ENCODE measurements around the gene CCDC148. TPM values are rescaled to one million over a fixed set of nuclear protein-coding genes. Genes with fewer than 3 reads are reported as not detected.

CCDC148 gene
- total and polyA plus RNA-seq, 2 experiments from 2014 or later = 1.2 to 1.8 TPM

DNA sequence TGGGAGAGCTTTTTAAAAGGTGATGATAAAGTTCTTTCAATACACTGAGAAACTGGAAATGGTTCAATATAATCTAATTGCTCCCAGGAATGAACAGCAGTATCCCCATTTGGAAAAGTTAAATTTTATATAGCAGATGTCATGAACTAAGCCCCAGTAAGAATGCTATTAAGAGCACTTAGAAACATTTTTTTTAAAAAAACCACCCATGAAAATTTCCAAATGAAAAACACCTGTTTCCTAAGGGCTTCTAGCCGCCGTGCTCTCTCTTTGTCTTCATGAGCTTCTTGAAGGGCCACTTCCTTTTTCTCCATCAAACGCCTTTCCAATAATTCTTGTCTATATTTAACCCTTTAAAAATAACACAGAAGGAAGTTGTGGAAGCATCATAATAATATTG is 277.9 kb downstream of the CCDC148 start (continued):
- TF ChIP-seq, protein P1, sequence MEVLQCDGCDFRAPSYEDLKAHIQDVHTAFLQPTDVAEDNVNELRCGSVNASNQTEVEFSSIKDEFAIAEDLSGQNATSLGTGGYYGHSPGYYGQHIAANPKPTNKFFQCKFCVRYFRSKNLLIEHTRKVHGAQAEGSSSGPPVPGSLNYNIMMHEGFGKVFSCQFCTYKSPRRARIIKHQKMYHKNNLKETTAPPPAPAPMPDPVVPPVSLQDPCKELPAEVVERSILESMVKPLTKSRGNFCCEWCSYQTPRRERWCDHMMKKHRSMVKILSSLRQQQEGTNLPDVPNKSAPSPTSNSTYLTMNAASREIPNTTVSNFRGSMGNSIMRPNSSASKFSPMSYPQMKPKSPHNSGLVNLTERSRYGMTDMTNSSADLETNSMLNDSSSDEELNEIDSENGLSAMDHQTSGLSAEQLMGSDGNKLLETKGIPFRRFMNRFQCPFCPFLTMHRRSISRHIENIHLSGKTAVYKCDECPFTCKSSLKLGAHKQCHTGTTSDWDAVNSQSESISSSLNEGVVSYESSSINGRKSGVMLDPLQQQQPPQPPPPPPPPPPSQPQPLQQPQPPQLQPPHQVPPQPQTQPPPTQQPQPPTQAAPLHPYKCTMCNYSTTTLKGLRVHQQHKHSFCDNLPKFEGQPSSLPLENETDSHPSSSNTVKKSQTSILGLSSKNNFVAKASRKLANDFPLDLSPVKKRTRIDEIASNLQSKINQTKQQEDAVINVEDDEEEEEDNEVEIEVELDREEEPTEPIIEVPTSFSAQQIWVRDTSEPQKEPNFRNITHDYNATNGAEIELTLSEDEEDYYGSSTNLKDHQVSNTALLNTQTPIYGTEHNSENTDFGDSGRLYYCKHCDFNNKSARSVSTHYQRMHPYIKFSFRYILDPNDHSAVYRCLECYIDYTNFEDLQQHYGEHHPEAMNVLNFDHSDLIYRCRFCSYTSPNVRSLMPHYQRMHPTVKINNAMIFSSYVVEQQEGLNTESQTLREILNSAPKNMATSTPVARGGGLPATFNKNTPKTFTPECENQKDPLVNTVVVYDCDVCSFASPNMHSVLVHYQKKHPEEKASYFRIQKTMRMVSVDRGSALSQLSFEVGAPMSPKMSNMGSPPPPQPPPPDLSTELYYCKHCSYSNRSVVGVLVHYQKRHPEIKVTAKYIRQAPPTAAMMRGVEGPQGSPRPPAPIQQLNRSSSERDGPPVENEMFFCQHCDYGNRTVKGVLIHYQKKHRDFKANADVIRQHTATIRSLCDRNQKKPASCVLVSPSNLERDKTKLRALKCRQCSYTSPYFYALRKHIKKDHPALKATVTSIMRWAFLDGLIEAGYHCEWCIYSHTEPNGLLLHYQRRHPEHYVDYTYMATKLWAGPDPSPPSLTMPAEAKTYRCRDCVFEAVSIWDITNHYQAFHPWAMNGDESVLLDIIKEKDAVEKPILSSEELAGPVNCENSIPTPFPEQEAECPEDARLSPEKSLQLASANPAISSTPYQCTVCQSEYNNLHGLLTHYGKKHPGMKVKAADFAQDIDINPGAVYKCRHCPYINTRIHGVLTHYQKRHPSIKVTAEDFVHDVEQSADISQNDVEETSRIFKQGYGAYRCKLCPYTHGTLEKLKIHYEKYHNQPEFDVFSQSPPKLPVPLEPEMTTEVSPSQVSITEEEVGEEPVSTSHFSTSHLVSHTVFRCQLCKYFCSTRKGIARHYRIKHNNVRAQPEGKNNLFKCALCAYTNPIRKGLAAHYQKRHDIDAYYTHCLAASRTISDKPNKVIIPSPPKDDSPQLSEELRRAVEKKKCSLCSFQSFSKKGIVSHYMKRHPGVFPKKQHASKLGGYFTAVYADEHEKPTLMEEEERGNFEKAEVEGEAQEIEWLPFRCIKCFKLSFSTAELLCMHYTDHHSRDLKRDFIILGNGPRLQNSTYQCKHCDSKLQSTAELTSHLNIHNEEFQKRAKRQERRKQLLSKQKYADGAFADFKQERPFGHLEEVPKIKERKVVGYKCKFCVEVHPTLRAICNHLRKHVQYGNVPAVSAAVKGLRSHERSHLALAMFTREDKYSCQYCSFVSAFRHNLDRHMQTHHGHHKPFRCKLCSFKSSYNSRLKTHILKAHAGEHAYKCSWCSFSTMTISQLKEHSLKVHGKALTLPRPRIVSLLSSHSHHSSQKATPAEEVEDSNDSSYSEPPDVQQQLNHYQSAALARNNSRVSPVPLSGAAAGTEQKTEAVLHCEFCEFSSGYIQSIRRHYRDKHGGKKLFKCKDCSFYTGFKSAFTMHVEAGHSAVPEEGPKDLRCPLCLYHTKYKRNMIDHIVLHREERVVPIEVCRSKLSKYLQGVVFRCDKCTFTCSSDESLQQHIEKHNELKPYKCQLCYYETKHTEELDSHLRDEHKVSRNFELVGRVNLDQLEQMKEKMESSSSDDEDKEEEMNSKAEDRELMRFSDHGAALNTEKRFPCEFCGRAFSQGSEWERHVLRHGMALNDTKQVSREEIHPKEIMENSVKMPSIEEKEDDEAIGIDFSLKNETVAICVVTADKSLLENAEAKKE (CRISPR knock-in tag; IDR thresholded peaks at IDR 0.05) = no peak
- TF ChIP-seq, protein P2, sequence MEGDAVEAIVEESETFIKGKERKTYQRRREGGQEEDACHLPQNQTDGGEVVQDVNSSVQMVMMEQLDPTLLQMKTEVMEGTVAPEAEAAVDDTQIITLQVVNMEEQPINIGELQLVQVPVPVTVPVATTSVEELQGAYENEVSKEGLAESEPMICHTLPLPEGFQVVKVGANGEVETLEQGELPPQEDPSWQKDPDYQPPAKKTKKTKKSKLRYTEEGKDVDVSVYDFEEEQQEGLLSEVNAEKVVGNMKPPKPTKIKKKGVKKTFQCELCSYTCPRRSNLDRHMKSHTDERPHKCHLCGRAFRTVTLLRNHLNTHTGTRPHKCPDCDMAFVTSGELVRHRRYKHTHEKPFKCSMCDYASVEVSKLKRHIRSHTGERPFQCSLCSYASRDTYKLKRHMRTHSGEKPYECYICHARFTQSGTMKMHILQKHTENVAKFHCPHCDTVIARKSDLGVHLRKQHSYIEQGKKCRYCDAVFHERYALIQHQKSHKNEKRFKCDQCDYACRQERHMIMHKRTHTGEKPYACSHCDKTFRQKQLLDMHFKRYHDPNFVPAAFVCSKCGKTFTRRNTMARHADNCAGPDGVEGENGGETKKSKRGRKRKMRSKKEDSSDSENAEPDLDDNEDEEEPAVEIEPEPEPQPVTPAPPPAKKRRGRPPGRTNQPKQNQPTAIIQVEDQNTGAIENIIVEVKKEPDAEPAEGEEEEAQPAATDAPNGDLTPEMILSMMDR (conservative IDR thresholded peaks at IDR 0.05; ENCODE audit: low read depth in 2 of 2) = no peak
- no peak for TF ChIP-seq ZNF331 (CRISPR knock-in tag; IDR thresholded peaks at IDR 0.05; ENCODE audit: low read depth)
- no peak for TF ChIP-seq EZH2phosphoT487 (IDR thresholded peaks at IDR 0.05; ENCODE audit: unreplicated experiment)

DNA sequence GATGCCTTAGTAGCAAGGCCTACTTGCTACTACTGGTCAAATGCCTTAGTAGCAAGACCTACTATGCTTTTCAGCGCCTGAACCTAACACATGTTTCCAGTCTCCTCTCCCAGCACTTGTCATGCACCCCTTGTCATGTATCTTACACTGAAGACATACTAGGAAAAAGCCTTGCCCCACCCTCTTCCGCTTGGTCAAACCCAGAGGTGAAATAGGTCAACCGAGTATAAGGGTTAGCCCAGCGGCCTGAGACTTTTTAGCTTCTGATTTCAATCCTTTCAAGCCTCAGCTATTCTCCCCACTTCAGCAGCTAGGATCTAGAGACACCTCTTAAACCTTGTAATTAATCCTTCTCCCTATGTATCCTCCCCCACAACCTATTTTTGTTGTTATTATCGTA is 281.6 kb downstream of the CCDC148 start:
- Mint-ChIP-seq H3K36me3 (ENCODE audit: low read depth) (no peaks in the 10 kb centered on the region), H3K27ac (no peak overlapping the region), H3K4me1 (peaks cover 3% of the 10 kb centered on the region), H3K9me3 (no peaks in the 10 kb centered on the region), H3K4me3 (no peak overlapping the region), H3K27me3 (ENCODE audit: insufficient read depth, low read depth, poor library complexity) (peaks cover 3% of the 10 kb centered on the region)
- ATAC-seq = no peak
- no peak overlapping the region for H3K27ac ChIP-seq (ENCODE audit: low read depth)
- no peaks in the 10 kb centered on the region for H3K27me3 ChIP-seq (ENCODE audit: insufficient read depth)
- no peak overlapping the region for H3K4me2 ChIP-seq
- H3K36me3 ChIP-seq (ENCODE audit: insufficient read depth) = no peaks in the 10 kb centered on the region
- no peaks in the 10 kb centered on the region for H3K9me2 ChIP-seq (ENCODE audit: insufficient read depth)
- no peaks in the 10 kb centered on the region for H3F3A ChIP-seq (replicated peaks; ENCODE audit: low read depth)
- no peaks in the 10 kb centered on the region for H3K79me2 ChIP-seq (replicated peaks; ENCODE audit: insufficient read depth)
- H3K4me3 ChIP-seq = no peak overlapping the region
- 0 out of 2 replicates have a peak, but pooled peaks cover 7% of the 10 kb centered on the region for H3K4me1 ChIP-seq (ENCODE audit: insufficient read depth)
- H2AFZ ChIP-seq = peak overlapping the region; percentile 10; the same call in 1 of the 2 replicates
- no peaks in the 10 kb centered on the region for H4K20me1 ChIP-seq (replicated peaks; ENCODE audit: insufficient read depth)
- DNase-seq (ENCODE audit: low spot score) = no peak
- TF ChIP-seq ZNF114 (CRISPR knock-in tag; IDR thresholded peaks at IDR 0.05) (no peak), STAT1 (IDR thresholded peaks at IDR 0.05; ENCODE audit: unreplicated experiment) (no peak), JUNB (IDR thresholded peaks at IDR 0.05; ENCODE audit: unreplicated experiment) (no peak), CREB1 (CRISPR knock-in tag; IDR thresholded peaks at IDR 0.05; ENCODE audit: low read depth) (no peak), EZH2phosphoT487 (IDR thresholded peaks at IDR 0.05; ENCODE audit: unreplicated experiment) (no peak)
- TF ChIP-seq, protein P3, sequence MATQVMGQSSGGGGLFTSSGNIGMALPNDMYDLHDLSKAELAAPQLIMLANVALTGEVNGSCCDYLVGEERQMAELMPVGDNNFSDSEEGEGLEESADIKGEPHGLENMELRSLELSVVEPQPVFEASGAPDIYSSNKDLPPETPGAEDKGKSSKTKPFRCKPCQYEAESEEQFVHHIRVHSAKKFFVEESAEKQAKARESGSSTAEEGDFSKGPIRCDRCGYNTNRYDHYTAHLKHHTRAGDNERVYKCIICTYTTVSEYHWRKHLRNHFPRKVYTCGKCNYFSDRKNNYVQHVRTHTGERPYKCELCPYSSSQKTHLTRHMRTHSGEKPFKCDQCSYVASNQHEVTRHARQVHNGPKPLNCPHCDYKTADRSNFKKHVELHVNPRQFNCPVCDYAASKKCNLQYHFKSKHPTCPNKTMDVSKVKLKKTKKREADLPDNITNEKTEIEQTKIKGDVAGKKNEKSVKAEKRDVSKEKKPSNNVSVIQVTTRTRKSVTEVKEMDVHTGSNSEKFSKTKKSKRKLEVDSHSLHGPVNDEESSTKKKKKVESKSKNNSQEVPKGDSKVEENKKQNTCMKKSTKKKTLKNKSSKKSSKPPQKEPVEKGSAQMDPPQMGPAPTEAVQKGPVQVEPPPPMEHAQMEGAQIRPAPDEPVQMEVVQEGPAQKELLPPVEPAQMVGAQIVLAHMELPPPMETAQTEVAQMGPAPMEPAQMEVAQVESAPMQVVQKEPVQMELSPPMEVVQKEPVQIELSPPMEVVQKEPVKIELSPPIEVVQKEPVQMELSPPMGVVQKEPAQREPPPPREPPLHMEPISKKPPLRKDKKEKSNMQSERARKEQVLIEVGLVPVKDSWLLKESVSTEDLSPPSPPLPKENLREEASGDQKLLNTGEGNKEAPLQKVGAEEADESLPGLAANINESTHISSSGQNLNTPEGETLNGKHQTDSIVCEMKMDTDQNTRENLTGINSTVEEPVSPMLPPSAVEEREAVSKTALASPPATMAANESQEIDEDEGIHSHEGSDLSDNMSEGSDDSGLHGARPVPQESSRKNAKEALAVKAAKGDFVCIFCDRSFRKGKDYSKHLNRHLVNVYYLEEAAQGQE (IDR thresholded peaks at IDR 0.05; ENCODE audit: unreplicated experiment) = no peak
- TF ChIP-seq, protein P4, sequence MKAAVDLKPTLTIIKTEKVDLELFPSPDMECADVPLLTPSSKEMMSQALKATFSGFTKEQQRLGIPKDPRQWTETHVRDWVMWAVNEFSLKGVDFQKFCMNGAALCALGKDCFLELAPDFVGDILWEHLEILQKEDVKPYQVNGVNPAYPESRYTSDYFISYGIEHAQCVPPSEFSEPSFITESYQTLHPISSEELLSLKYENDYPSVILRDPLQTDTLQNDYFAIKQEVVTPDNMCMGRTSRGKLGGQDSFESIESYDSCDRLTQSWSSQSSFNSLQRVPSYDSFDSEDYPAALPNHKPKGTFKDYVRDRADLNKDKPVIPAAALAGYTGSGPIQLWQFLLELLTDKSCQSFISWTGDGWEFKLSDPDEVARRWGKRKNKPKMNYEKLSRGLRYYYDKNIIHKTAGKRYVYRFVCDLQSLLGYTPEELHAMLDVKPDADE (IDR thresholded peaks at IDR 0.05) = no peak
- TF ChIP-seq, protein P2 (conservative IDR thresholded peaks at IDR 0.05; ENCODE audit: low read depth in 2 of 2) = no peak

All from GM23338 (cell line).